Measurements from ENCODE around the gene PTPA.

The PTPA gene

DNA sequence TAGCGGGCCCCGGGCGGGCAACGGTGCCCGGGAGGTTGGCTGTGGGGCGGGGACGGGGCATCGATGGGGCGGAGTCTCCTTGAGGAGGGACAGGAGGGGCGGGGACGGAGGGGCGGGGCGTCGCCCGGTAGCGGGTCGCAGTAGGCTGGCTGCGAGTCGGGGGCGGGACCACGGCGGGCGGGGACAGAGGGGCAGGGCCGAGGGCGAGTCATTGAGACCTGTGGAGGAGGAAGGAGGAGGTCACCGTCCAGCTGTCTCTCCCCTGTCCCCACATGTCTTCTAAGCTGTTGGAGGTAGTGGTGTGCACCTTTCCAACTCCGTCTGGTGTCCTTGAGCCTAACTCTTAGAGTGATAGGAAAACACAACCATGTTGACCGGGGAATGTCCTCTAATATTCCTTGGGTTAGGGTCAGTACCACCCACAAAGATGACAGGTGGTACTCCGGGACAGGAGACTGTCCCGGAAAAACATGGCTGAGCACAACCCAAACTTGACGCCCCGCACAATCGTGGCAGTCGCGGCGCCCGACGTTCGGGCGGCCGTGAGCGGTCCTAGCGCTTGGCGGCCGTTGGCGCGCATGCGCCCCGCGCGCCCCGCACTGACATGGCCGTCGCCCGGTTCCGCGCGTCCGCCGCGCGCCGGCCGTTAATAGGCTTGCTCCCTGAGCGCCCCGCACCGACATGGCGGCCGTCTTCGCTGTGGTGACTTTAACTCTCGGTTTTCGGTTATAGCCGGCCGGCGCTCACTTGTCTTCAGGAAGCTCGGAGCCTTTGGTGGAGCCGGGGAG lies at the start of gene PTPA, which contains the start of gene CRAT:
TSS of gene PTPA (plus strand) at position 676 of the 788 bp plus-strand sequence. CDS start 186 bp downstream, outside the sequence.
TSS of gene CRAT (minus strand) at position 54 of the 788 bp plus-strand sequence. CDS start 284 bp downstream, outside the sequence.
- peak; percentile 97 for DNase-seq

- DNase-seq: no peak
Observed at GRCh38 chr9:129063061-129063460, 48.2 kb upstream of the PTPA start.

GRCh38 chr9:129064499-129064908 lies 46.7 kb upstream of the PTPA start:
- DNase-seq: no peak

- DNase-seq: no peak
Observed at GRCh38 chr9:129068110-129068509, 43.1 kb upstream of the PTPA start.

- peak; percentile 59 for DNase-seq
Observed at GRCh38 chr9:129068990-129069861, 42.0 kb upstream of the PTPA start.

- DNase-seq: no peak
Observed at GRCh38 chr9:129069862-129070641, 41.2 kb upstream of the PTPA start.

GRCh38 chr9:129070696-129071525 lies 40.3 kb upstream of the PTPA start:
- no peak for DNase-seq

GRCh38 chr9:129071526-129072126 lies 39.6 kb upstream of the PTPA start:
- DNase-seq: no peak

- no peak for DNase-seq
Observed at GRCh38 chr9:129072171-129072570, 39.0 kb upstream of the PTPA start.

GRCh38 chr9:129073404-129073803 lies 37.8 kb upstream of the PTPA start:
- no peak for DNase-seq

DNA sequence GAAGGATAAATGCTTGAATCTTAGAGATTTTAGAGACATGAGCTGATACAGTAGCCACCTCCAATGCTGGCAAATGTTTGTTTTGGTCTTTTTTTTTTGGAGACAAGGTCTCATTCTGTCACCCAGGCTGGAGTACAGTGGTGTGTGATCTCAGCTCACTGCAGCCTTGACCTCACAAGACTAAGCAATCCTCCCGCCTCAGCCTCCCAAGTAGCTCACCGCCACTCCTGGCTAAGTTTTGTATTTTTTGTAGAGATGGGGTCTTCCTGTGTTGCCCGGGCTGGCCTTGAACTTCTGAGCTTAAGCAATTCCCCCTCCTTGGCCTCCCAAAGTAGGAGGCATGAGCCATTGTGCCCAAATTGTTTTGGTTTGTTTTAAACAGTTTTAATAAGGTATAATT lies 37.1 kb upstream of the PTPA start:
- DNase-seq: no peak

GRCh38 chr9:129075996-129076639 lies 35.1 kb upstream of the PTPA start:
- DNase-seq: no peak

- no peak for DNase-seq
Observed at GRCh38 chr9:129076640-129077037, 34.6 kb upstream of the PTPA start.

DNA sequence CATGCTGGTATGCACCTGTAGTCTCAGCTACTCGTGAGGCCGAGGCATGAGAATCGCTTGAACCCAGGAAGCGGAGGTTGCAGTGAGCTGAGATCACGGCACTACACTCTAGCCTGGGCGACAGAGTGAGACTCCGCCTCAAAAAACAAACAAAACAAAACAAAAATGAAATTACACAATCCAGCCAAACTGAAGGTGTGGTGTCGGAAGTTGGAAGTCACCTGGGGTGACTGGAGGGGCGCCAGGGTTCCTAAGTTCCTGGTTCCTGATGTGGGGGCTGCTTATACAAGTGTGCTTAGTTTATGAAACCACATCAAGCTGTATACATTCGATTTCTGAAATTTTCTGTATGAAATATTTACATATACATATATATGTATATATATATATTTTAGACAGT lies 34.0 kb upstream of the PTPA start:
- no peak for DNase-seq

DNA sequence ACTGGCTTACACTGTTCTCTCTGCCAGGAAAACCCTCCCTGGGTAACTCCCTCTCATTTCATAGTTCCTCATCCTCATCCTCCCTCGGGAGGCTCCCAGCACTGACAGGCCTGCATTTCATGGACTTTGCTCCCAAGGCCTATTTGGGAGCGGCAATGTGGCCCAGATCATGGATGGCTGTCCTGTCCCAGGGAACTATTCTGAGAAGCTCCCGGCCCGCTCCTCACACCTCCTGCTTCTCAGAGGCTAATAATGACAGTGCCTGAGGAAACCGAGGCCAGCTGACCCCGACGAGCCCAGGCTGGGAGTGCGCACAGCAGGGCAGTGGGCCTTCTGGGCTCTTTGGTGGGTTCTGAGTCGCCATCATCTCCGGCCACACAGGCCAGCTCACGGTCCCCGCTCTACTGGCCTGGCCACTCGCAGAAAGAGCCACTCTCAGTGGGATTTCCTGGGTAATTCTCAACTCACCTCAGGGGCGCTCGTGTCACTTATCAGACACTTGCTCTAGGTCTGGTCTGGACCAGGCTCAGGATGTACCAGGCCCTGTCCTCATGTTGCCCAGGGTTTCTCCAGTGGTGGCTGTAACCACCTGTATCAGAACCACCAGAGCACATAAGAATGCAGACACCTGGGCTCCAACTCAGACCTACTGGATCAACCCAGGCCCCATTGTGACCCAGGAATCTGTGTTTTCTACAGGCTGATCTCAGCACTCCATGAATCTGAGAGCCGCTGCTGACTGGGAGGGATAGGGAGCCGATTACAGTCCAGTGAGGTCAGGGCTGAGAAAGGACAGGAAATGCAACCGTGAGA lies 32.3 kb upstream of the PTPA start:
- no peak for DNase-seq

DNA sequence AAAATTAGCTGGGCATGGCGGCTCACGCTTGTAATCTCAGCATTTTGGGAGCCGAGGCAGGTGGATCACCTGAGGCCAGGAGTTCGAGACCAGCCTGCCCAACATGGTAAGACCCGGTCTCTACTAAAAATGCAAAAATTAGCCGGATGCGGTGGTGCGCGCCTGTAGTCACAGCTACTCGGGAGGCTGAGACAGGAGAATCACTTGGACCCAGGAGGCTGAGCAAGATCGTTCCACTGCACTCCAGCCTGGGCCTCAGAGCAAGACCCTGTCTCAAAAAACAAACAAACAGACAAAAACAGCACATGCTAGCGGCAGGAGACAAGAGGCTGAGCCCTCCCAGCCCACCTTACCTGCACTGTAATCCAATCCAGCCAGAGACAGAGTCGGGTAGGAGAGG lies 31.4 kb upstream of the PTPA start:
- no peak for DNase-seq

DNA sequence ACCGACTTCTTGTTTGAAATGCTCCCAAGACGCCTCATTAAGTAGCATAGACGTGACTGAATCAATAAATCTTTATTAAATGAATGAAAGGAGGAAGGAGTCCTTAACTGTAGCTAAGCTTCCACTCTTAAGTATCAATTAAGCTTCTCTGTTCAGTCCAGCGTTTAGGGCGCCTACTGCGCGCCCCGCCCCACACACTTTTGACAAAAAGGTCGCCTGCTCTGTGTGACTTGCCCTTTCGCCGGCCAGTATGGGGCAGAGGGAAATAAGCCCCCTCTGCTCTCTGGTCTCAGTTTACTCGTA lies 31.0 kb upstream of the PTPA start:
- DNase-seq: no peak

DNA sequence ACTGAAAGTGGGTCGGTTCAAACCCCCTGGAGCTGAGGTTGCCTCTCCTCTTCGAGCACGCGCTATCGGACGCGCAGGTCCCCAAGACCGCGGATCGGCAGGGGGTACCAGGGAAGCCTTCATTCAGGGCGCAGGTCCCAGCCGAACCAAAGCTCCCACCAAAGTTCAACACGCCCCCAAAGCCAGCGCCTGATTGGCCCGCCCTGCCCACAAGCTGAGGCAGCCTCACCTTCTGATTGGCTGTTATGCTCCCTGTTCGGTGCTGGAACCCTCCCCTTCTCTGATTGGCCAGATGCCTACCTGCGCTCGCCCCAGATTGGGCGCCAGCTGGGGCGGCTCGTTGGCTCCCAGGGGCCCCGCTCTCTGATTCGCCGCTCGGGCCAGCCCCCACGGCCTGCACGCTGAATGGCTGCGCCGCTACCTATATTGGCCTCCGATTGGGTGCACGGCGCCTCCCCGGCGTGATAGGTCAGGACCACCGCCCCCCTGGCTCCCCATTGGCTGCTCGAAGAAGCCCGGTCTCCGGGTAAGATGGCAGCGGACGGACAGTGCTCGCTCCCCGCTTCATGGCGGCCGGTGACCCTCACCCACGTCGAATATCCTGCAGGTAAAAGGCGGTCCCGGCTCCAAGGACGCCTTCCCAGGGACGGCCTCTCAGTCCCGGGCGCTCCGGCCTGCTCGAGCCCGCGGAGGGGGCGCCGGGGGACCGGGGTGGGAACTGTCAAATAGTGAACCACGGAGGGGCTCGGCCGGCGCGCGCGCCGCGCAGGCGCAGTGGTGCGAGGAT lies 30.4 kb upstream of the PTPA start, which contains the start of gene DOLPP1:
TSS of gene DOLPP1 (plus strand) at position 511 of the 787 bp plus-strand sequence. CDS start at position 532, 21 bp downstream.
- peak; percentile 100 for DNase-seq

- no peak for DNase-seq
Observed at GRCh38 chr9:129081388-129081904, 29.8 kb upstream of the PTPA start.

Data from activated CD4-positive, alpha-beta T cell treated with anti-CD3 and anti-CD28 coated beads, Interleukin-10, Interleukin-2, amounts not matched to agents 100 ng/mL and 50 ng/mL, durations not matched to agents 16 hours and 8 hours (primary cell).